ENCODE results near the gene CAPN5. TPM values are rescaled to one million over a fixed set of nuclear protein-coding genes. Genes with fewer than 3 reads are reported as not detected.
A peak's percentile ranks its signal among the peaks of the same experiment; 100 is the strongest.

The CAPN5 gene
- total RNA-seq, 4 donors from 2014 or later = 15.9 to 24.5 (median 19.8) TPM

GRCh38 chr11:77130763-77131513 lies 64.2 kb downstream of the CAPN5 start:
- Histone ChIP-seq H3K27me3 (no peaks in the 10 kb centered on the region), H3K36me3 (no peaks in the 10 kb centered on the region), H3K4me3 (no peak overlapping the region), H3K27ac (peak overlapping the region in 2 of 4 donors; percentile 50 to 51), H3K9me3 (no peaks in the 10 kb centered on the region), H3K4me1 (peaks cover 0 to 49% (median 19%) of the 10 kb centered on the region in 4 donors)
- peak in 1 of 2 donors; percentile 18 for TF ChIP-seq EP300 (IDR thresholded peaks at IDR 0.05)
- TF ChIP-seq, protein P1, sequence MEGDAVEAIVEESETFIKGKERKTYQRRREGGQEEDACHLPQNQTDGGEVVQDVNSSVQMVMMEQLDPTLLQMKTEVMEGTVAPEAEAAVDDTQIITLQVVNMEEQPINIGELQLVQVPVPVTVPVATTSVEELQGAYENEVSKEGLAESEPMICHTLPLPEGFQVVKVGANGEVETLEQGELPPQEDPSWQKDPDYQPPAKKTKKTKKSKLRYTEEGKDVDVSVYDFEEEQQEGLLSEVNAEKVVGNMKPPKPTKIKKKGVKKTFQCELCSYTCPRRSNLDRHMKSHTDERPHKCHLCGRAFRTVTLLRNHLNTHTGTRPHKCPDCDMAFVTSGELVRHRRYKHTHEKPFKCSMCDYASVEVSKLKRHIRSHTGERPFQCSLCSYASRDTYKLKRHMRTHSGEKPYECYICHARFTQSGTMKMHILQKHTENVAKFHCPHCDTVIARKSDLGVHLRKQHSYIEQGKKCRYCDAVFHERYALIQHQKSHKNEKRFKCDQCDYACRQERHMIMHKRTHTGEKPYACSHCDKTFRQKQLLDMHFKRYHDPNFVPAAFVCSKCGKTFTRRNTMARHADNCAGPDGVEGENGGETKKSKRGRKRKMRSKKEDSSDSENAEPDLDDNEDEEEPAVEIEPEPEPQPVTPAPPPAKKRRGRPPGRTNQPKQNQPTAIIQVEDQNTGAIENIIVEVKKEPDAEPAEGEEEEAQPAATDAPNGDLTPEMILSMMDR (IDR thresholded peaks at IDR 0.05) = no peak
- DNase-seq (ENCODE audit: low spot score in 2 of 2) = peak; percentile 32 to 48
- WGBS, 2 donors = 28 to 42% methylated on average over 9 of the region's 9 CpGs

DNA sequence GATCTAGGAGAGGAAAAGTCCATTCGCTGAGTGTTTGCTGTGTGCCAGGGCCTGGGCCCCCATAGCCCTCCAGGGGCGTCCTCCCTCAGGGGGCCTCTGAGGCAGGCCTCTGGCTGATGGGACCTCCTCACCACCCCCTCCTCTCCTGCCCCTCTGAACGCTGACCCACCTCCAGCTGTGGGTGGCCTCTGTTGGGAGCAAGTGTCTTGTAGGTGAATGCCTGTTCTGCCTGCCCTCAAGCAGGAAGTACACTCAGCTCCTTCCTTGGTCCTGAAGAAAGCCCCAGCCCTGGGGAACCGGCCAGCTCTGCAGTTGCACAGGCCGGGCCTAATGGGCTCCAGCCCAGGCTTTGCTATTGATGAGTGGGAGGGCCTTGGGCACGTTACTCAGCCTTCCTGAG lies 64.8 kb downstream of the CAPN5 start:
- Histone ChIP-seq H3K27ac (peak overlapping the region in 1 of 4 donors; percentile 51), H3K9me3 (no peaks in the 10 kb centered on the region)
- 48 to 63% methylated on average over 5 to 6 of the region's 6 CpGs for WGBS, 2 donors

GRCh38 chr11:77135069-77135468 lies 68.3 kb downstream of the CAPN5 start:
- H3K27me3 ChIP-seq = peaks cover 0 to 18% of the 10 kb centered on the region in 2 donors
- no peak overlapping the region for H3K27ac ChIP-seq
- peaks cover 0 to 40% (median 6%) of the 10 kb centered on the region in 4 donors for H3K4me1 ChIP-seq
- DNase-seq (ENCODE audit: low spot score in 2 of 2) = no peak
- 18 to 20% methylated on average over 2 of the region's 2 CpGs for WGBS, 2 donors
- H3K36me3 ChIP-seq = no peaks in the 10 kb centered on the region
- TF ChIP-seq, protein P1 (IDR thresholded peaks at IDR 0.05) = no peak
- TF ChIP-seq POLR2A (IDR thresholded peaks at IDR 0.05) = no peak
- H3K4me3 ChIP-seq = no peak overlapping the region
- H3K9me3 ChIP-seq = no peaks in the 10 kb centered on the region

More for the DNA sequence above, 64.8 kb downstream of the CAPN5 start:
- Histone ChIP-seq H3K4me1 (peaks cover 0 to 49% (median 18%) of the 10 kb centered on the region in 4 donors), H3K4me3 (no peak overlapping the region), H3K36me3 (no peaks in the 10 kb centered on the region), H3K27me3 (no peaks in the 10 kb centered on the region)
- DNase-seq (ENCODE audit: low spot score in 2 of 2) = no peak
- TF ChIP-seq POLR2A (IDR thresholded peaks at IDR 0.05) (no peak), EP300 (IDR thresholded peaks at IDR 0.05) (no peak)
- TF ChIP-seq, protein P1 (IDR thresholded peaks at IDR 0.05) = no peak

- Histone ChIP-seq H3K4me1 (peaks cover 0 to 37% (median 4%) of the 10 kb centered on the region in 4 donors), H3K9me3 (no peaks in the 10 kb centered on the region), H3K27ac (no peak overlapping the region), H3K36me3 (no peaks in the 10 kb centered on the region), H3K27me3 (peaks cover 0 to 18% of the 10 kb centered on the region in 2 donors), H3K4me3 (no peak overlapping the region)
- WGBS, 2 donors = 63 to 72% methylated on average over 8 of the region's 8 CpGs
- TF ChIP-seq POLR2A (IDR thresholded peaks at IDR 0.05) (no peak), EP300 (IDR thresholded peaks at IDR 0.05) (no peak)
- TF ChIP-seq, protein P1 (IDR thresholded peaks at IDR 0.05) = no peak
- no peak for DNase-seq (ENCODE audit: low spot score in 2 of 2)
These were observed 69.3 kb downstream of the CAPN5 start for GRCh38 chr11:77136074-77136473.

DNA sequence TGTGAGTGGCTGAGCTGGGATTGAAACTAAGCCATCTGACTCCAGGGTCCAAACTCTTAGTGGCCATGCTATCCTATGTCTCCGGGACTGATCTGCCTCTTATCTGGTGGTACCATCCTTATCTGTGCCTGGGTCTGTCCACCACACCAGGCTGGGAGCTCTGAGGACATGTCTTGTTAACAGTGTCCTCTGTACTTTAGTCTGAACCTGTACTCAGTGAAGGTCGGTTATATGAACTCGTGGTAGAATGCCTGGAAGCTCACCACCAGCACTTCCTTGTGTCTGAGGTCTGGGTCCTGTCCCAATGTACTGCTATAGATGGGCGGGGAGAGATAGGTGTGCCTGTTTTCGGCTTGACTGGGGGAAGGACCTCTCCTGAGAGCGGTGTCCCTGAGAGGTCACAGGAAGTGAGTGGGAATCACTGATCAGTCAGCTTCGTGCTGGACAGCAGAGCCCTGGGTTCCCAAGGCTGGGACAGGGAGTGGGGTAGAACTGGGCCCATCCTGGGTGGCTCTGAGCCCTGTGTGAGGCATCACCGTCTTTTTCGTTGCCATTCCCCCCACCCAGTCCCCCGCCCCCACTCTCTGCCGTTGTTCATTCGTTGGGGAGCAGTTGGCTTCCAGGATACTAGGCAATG lies 70.1 kb downstream of the CAPN5 start:
- WGBS, 2 donors = 75 to 78% methylated on average over 12 of the region's 12 CpGs
- no peak for TF ChIP-seq EP300 (IDR thresholded peaks at IDR 0.05)
- no peak for TF ChIP-seq POLR2A (IDR thresholded peaks at IDR 0.05)
- TF ChIP-seq, protein P1 (IDR thresholded peaks at IDR 0.05) = no peak
- Histone ChIP-seq H3K27ac (no peak overlapping the region), H3K36me3 (no peaks in the 10 kb centered on the region), H3K27me3 (peaks cover 0 to 18% of the 10 kb centered on the region in 2 donors), H3K4me1 (peaks cover 0 to 29% (median 0%) of the 10 kb centered on the region in 4 donors), H3K4me3 (no peak overlapping the region), H3K9me3 (no peaks in the 10 kb centered on the region)
- no peak for DNase-seq (ENCODE audit: low spot score in 2 of 2)

Measured in tibial nerve (tissue), 4 donors.